Measurements from ENCODE around the gene TERF2IP.
A peak's percentile ranks its signal among the peaks of the same experiment; 100 is the strongest.

TERF2IP gene

DNA sequence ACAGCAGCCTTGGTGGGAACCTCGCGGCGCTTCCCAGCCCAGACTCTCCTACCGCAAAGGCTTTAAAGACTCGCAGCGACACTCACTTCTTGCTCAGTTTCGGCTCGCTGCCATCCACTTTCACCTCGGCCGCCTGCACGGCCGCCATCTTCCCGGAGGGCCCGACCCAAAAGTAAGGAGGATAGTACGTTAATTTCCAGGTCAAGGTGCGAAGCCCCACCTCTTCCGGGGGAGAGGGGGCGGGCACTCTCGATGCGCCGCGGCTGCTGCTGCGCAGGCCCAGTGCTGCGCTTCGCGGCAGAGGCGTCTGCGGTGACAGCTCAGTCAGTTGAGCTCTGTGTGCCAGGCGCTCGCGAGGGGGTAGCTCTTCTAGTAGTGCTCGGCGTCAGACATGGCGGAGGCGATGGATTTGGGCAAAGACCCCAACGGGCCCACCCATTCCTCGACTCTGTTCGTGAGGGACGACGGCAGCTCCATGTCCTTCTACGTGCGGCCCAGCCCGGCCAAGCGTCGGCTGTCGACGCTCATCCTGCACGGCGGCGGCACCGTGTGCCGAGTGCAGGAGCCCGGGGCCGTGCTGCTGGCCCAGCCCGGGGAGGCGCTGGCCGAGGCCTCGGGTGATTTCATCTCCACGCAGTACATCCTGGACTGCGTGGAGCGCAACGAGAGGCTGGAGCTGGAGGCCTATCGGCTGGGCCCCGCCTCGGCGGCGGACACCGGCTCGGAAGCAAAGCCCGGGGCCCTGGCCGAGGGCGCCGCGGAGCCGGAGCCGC, at the start of gene TERF2IP, which contains the start of gene KARS1:
Gene TERF2IP, plus strand, starts transcription at position 282 of the 773 bp plus-strand sequence. Its CDS starts 110 bp downstream, at position 392.
Gene KARS1, minus strand, starts transcription at position 174 of the 773 bp plus-strand sequence. Its CDS starts 26 bp downstream, at position 148.
- Histone ChIP-seq H3K79me2 (peaks cover 66% of the 10 kb centered on the region), H3K4me2 (ENCODE audit: low read length) (peak within 1 kb of the TSS; percentile 81), H3K27ac (peak within 1 kb of the TSS; percentile 98), H3K4me3 (ENCODE audit: low read depth, low read length) (peak within 1 kb of the TSS; percentile 94), H2AFZ (peak within 1 kb of the TSS; percentile 97), H3K9ac (peak within 1 kb of the TSS; percentile 98), H3K36me3 (ENCODE audit: control insufficient read depth, insufficient read depth, low read length) (no peaks in the 10 kb centered on the region), H3K27me3 (ENCODE audit: control insufficient read depth, insufficient read depth, low read length) (no peaks in the 10 kb centered on the region), H3K4me1 (peaks cover 20% of the 10 kb centered on the region), H3K9me3 (ENCODE audit: control insufficient read depth, low read length) (no peaks in the 10 kb centered on the region)
- TF ChIP-seq, protein P1, sequence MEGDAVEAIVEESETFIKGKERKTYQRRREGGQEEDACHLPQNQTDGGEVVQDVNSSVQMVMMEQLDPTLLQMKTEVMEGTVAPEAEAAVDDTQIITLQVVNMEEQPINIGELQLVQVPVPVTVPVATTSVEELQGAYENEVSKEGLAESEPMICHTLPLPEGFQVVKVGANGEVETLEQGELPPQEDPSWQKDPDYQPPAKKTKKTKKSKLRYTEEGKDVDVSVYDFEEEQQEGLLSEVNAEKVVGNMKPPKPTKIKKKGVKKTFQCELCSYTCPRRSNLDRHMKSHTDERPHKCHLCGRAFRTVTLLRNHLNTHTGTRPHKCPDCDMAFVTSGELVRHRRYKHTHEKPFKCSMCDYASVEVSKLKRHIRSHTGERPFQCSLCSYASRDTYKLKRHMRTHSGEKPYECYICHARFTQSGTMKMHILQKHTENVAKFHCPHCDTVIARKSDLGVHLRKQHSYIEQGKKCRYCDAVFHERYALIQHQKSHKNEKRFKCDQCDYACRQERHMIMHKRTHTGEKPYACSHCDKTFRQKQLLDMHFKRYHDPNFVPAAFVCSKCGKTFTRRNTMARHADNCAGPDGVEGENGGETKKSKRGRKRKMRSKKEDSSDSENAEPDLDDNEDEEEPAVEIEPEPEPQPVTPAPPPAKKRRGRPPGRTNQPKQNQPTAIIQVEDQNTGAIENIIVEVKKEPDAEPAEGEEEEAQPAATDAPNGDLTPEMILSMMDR (IDR thresholded peaks at IDR 0.05), result no peak

- no peak overlapping the region for H2AFZ ChIP-seq
- no peaks in the 10 kb centered on the region for H3K9me3 ChIP-seq (ENCODE audit: control insufficient read depth, low read length)
- H3K4me1 ChIP-seq, result no peaks in the 10 kb centered on the region
- H3K79me2 ChIP-seq, result no peaks in the 10 kb centered on the region
- H3K27me3 ChIP-seq (ENCODE audit: control insufficient read depth, insufficient read depth, low read length), result no peaks in the 10 kb centered on the region
- no peak overlapping the region for H3K4me3 ChIP-seq (ENCODE audit: low read depth, low read length)
- TF ChIP-seq, protein P1 (IDR thresholded peaks at IDR 0.05), result no peak
- H3K9ac ChIP-seq, result no peak overlapping the region
- H3K36me3 ChIP-seq (ENCODE audit: control insufficient read depth, insufficient read depth, low read length), result no peaks in the 10 kb centered on the region
- H3K4me2 ChIP-seq (ENCODE audit: low read length), result no peak overlapping the region
- H3K27ac ChIP-seq, result no peak overlapping the region
These were observed 47.9 kb upstream of the TERF2IP start for GRCh38 chr16:75599452-75600277.

- no peak overlapping the region for H3K4me3 ChIP-seq (ENCODE audit: low read depth, low read length)
- H3K36me3 ChIP-seq (ENCODE audit: control insufficient read depth, insufficient read depth, low read length), result no peaks in the 10 kb centered on the region
These were observed 44.3 kb upstream of the TERF2IP start for GRCh38 chr16:75603241-75603640.

DNA sequence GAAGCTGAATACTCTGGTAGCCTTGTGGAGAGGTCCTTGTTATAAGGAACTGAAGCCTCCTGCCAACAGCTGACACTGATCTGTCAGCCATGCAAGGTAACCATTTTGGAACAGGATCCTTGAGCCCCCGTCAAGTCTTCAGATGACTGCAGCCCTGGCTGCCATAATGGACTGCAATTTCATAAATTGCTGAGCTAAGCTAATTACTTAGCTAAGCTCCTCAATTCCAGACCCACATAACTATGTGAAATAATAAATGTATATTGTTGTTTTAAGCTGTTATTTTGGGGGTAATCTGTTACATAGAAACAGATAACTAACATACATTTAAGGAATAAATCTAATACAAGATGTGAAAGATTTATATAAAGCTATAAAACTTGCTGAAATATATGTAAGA, 41.1 kb upstream of the TERF2IP start:
- H3K4me1 ChIP-seq, result no peaks in the 10 kb centered on the region
- H3K36me3 ChIP-seq (ENCODE audit: control insufficient read depth, insufficient read depth, low read length), result no peaks in the 10 kb centered on the region
- H2AFZ ChIP-seq, result no peak overlapping the region
- no peak overlapping the region for H3K9ac ChIP-seq
- H3K4me2 ChIP-seq (ENCODE audit: low read length), result no peak overlapping the region
- no peaks in the 10 kb centered on the region for H3K79me2 ChIP-seq
- no peak overlapping the region for H3K27ac ChIP-seq
- no peaks in the 10 kb centered on the region for H3K9me3 ChIP-seq (ENCODE audit: control insufficient read depth, low read length)
- no peak overlapping the region for H3K4me3 ChIP-seq (ENCODE audit: low read depth, low read length)
- H3K27me3 ChIP-seq (ENCODE audit: control insufficient read depth, insufficient read depth, low read length), result no peaks in the 10 kb centered on the region
- TF ChIP-seq, protein P1 (IDR thresholded peaks at IDR 0.05), result no peak

More at GRCh38 chr16:75603241-75603640, 44.3 kb upstream of the TERF2IP start:
- Histone ChIP-seq H3K9ac (no peak overlapping the region), H3K79me2 (no peaks in the 10 kb centered on the region), H2AFZ (no peak overlapping the region), H3K27ac (no peak overlapping the region), H3K4me2 (ENCODE audit: low read length) (no peak overlapping the region), H3K27me3 (ENCODE audit: control insufficient read depth, insufficient read depth, low read length) (no peaks in the 10 kb centered on the region), H3K9me3 (ENCODE audit: control insufficient read depth, low read length) (no peaks in the 10 kb centered on the region), H3K4me1 (no peaks in the 10 kb centered on the region)
- TF ChIP-seq, protein P1 (IDR thresholded peaks at IDR 0.05), result no peak

Measured in parathyroid adenoma (tissue), 2 donors.